ENCODE measurements around the gene AGAP1. TPM values are rescaled to one million over a fixed set of nuclear protein-coding genes. Genes with fewer than 3 reads are reported as not detected.

The AGAP1 gene
- total RNA-seq, 1 experiment from 2014 or later, result 25.8 TPM

DNA sequence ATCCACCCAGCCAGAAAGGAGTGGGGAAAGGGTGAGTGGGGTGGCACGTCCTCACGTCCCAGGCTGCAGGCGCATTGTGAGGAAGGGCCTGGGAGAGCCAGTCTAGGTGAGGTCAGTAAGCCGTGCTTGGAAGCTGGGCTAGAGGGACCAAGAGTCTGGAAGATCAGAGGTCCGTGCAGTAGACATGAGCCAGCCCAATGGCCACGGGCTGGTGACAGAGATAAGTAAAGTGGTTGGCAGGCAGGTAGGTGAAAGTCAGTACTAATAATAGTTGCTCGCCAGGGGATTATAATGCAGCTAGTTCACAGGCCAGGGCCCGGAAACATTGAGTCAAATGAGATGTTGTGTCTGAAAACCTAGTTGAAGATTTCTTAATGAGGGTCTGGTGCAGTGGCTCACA lies 541.1 kb downstream of the AGAP1 start:
- H2BK5ac ChIP-seq (ENCODE audit: insufficient read length, low read length), result no peak overlapping the region
- no peaks in the 10 kb centered on the region for H3K23me2 ChIP-seq (ENCODE audit: insufficient read length, low read depth, low read length, poor library complexity, severe bottlenecking)
- no peak overlapping the region for H3K4me2 ChIP-seq (ENCODE audit: insufficient read depth, insufficient read length, low read length)
- H4K91ac ChIP-seq (ENCODE audit: insufficient read length, low read depth, low read length), result no peak overlapping the region
- no peak overlapping the region for H3K27ac ChIP-seq (ENCODE audit: insufficient read length, low read depth, low read length)
- no peak for DNase-seq
- H3K27me3 Mint-ChIP-seq (ENCODE audit: low read depth), result no peaks in the 10 kb centered on the region; the same call in 1 of the 2 replicates
- peaks cover 2 to 3% of the 10 kb centered on the region in 2 experiments; a peak in 2 of 5 replicates for H3K9me3 Mint-ChIP-seq
- peaks cover 5 to 12% of the 10 kb centered on the region in 2 experiments for H3K4me1 Mint-ChIP-seq
- no peaks in the 10 kb centered on the region for H3K9me3 ChIP-seq (ENCODE audit: control insufficient read depth, low read depth, low read length)
- H4K8ac ChIP-seq (replicated peaks; ENCODE audit: insufficient read length, low read depth, low read length), result no peak overlapping the region
- H3K79me2 ChIP-seq (ENCODE audit: insufficient read depth, low read length), result no peaks in the 10 kb centered on the region
- H3K27ac Mint-ChIP-seq, result no peak overlapping the region; a peak in 1 of 7 replicates
- no peak overlapping the region for H3T11ph ChIP-seq (ENCODE audit: low read length)
- H3K36me3 Mint-ChIP-seq (ENCODE audit: insufficient read depth in 1 of 3, low read depth in 3 of 3), result peaks cover 1 to 8% (median 3%) of the 10 kb centered on the region in 3 experiments; a peak in 5 of 7 replicates
- no peak overlapping the region for H4K5ac ChIP-seq (ENCODE audit: insufficient read length, low read depth, low read length)
- H3K56ac ChIP-seq (ENCODE audit: insufficient read length, low read depth, low read length), result no peak overlapping the region
- WGBS (ENCODE audit: extremely low coverage, insufficient read length, low lambda C conversion rate), result no CpG with 5 or more reads among the region's 8 CpGs
- no peaks in the 10 kb centered on the region for H3K4me1 ChIP-seq (ENCODE audit: insufficient read depth, low read length)
- no peak overlapping the region for H3K23ac ChIP-seq (ENCODE audit: insufficient read length, low read depth, low read length)
- H2AFZ ChIP-seq (ENCODE audit: low read length), result no peak overlapping the region
- no peak overlapping the region for H2BK120ac ChIP-seq (ENCODE audit: low read depth, low read length, poor library complexity, severe bottlenecking)
- H2AK5ac ChIP-seq (ENCODE audit: insufficient read length, low read length), result no peak overlapping the region
- H3K4me3 Mint-ChIP-seq, result no peak overlapping the region
- H2BK12ac ChIP-seq (ENCODE audit: insufficient read length, low read depth, low read length), result no peak overlapping the region
- no peak overlapping the region for H3K4ac ChIP-seq (ENCODE audit: low read depth, low read length)
- H2BK15ac ChIP-seq (ENCODE audit: low read depth, low read length), result no peak overlapping the region
- H3K79me1 ChIP-seq (ENCODE audit: insufficient read depth, low read depth, low read length, poor library complexity, severe bottlenecking), result no peaks in the 10 kb centered on the region
- no peak overlapping the region for H2BK20ac ChIP-seq (ENCODE audit: low read depth, low read length, poor library complexity, severe bottlenecking)
- peaks cover 2% of the 10 kb centered on the region for H4K20me1 ChIP-seq (ENCODE audit: control insufficient read depth, insufficient read depth, insufficient read length)
- H3K27me3 ChIP-seq (ENCODE audit: insufficient read depth, low read length), result no peaks in the 10 kb centered on the region
- H3K14ac ChIP-seq (ENCODE audit: insufficient read depth, low read length), result no peak overlapping the region
- TF ChIP-seq, protein P1, sequence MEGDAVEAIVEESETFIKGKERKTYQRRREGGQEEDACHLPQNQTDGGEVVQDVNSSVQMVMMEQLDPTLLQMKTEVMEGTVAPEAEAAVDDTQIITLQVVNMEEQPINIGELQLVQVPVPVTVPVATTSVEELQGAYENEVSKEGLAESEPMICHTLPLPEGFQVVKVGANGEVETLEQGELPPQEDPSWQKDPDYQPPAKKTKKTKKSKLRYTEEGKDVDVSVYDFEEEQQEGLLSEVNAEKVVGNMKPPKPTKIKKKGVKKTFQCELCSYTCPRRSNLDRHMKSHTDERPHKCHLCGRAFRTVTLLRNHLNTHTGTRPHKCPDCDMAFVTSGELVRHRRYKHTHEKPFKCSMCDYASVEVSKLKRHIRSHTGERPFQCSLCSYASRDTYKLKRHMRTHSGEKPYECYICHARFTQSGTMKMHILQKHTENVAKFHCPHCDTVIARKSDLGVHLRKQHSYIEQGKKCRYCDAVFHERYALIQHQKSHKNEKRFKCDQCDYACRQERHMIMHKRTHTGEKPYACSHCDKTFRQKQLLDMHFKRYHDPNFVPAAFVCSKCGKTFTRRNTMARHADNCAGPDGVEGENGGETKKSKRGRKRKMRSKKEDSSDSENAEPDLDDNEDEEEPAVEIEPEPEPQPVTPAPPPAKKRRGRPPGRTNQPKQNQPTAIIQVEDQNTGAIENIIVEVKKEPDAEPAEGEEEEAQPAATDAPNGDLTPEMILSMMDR (conservative IDR thresholded peaks at IDR 0.05), result no peak
- no peak overlapping the region for H3K9ac ChIP-seq (ENCODE audit: extremely low read depth, insufficient read length, low read length)
- H3K18ac ChIP-seq (ENCODE audit: insufficient read length, low read depth, low read length), result no peak overlapping the region

All from H9 (cell line).